Mammary epithelial cell (primary cell): ENCODE measurements around the gene OPHN1.
"Not testable (repeated sequence)": the region's sequence is repeated elsewhere in the genome, so short reads cannot be mapped to it uniquely, and the experiment has no call there.

Experiments used
- CTCF ChIP-seq, 2 donors: IDR thresholded peaks in 1 of 2; conservative IDR thresholded peaks in 1 of 2; 2 replicates each; pipeline ENCODE4 v1.5.1; 2011 to 2012; ENCODE audit warnings: inconsistent platforms in 2 of 2, low read length in 2 of 2, mild to moderate bottlenecking in 2 of 2, control low read depth in 1 of 2, low read depth in 1 of 2; ENCODE audit not compliant: insufficient read depth in 1 of 2; ENCODE audit errors: extremely low read depth in 1 of 2
- EZH2 ChIP-seq: IDR thresholded peaks from 2 replicates; pipeline ENCODE4 v1.6.1; 2012; ENCODE audit warnings: low read length, inconsistent platforms, borderline replicate concordance

GRCh38 chrX:68377579-68377978 is 55.7 kb downstream of the OPHN1 start:
- TF ChIP-seq CTCF (conservative IDR thresholded peaks at IDR 0.05 in 1 of 2, IDR thresholded peaks at IDR 0.05 in 1 of 2; ENCODE audit: extremely low read depth in 1 of 2, insufficient read depth in 1 of 2, low read depth in 1 of 2, low read length in 2 of 2); EZH2: not testable (repeated sequence)
